HG03457 (cell line): ENCODE data around the gene KIF5A.
A peak's percentile ranks its signal among the peaks of the same experiment; 100 is the strongest.

Source experiments
- ATAC-seq: cut with Tn5 transposase; IDR thresholded peaks from one replicate; pipeline ENCODE4 v1.9.1; 2021; ENCODE audit warnings: moderate number of reproducible peaks; ENCODE audit not compliant: unreplicated experiment

KIF5A gene

DNA sequence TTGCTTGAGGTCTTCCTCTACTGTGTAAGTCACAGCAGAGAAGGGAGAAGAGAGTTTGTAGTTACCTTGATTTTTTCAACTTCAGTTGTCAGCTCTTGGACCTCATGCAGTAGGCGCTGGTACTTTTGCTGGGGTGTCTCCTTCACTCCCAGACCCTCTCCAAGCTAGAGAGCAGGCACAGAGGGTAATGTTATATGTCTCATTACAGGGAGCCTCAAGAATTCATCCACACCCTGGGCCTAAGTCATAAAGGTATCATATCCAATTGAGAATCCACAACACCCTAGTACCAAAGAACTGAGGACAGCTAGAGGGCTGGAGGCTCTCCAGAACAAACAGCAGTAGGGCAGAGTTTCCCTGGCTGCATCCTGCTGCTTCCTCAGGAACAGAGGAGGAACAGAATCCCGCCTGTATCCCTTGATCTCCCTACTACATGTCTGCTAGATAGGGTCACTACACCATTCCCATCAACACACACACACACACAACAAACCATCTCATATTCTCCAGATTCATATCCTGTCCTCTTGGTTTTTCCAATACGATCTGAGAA is 14.8 kb upstream of the KIF5A start:
- ATAC-seq = no peak

DNA sequence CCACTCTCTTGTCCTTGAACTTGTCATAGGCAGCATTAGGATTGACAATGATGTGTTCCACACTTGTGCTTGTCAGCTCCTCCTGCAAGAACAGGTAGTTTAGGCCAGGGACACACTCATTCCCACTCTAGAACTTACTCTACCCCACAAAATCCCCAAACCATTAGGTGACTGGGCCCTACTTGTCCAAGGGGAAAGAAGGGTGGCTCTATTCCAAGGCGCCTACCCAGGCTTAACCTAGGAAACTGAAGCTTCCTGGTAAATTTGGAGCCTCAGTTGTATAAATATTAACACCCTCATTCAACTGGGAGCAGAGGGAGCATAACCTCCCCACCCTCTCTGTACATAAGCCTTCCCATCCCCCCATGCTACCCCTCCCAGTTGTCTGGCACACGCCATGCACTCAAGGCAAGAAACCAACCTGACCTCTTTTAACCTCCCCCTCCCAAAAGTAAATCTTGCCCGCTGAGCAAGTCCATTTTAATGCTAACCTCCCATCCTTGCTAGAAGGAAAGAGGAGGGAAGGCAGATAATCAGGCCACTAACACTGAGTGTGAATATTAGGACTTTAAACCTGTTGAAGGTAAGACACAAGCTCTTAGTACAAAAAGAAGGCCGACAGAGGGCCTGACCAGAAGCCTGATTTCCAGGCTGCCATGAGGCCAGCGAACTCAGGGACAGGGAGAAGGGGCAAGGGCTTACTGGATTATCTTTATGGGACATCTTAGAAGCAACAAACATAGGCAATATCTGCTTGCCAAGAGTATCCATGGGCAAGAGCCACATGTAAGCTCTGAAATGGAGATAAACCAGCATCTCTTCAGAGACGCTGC is 13.9 kb upstream of the KIF5A start:
- no peak for ATAC-seq

DNA sequence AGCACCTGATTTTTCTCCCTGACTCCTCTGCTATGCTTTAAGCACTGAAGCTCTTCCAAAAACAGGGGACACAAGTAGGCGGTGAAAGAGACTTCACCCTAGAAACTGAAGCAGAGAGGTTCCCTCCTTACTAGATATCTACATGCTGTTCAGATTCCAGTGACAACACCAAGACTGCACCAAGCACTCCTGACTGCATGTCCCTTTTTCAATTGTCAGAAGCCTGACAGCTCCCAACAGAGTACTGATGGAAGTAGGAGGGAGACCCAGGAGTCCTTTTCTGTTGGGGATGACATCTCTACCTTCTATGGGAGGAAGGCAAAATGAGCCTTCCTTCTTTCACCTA is 13.3 kb upstream of the KIF5A start:
- no peak for ATAC-seq

DNA sequence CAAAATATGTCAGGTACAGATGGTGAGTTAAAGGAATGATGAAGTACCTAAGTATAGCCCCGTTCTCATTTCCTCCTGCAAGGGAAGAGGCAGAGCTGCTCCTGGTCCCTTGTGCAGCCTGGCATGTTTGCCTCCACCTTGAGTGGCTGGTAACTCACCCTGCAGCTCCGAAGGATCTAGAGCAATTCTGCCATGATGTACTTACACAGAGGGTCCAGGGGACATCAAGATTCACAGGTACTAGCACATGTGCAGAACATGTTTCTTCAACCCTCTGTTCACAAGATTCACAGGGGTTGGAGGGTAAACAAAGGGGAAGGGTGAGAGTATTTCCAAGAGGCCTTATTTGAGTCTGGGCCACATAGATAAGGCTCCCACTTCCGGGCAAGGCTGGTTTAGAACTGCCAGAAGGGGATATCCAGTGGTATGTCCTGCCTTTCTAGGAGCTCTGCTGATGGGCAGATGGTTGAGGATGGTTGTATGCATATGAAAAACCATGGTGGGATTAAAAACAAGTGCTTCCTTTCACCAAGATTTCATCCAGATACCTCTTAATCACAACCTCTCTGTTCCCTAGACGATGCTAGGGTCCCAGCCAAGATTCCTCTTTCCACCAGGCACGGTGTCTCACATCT is 10.6 kb upstream of the KIF5A start:
- no peak for ATAC-seq

DNA sequence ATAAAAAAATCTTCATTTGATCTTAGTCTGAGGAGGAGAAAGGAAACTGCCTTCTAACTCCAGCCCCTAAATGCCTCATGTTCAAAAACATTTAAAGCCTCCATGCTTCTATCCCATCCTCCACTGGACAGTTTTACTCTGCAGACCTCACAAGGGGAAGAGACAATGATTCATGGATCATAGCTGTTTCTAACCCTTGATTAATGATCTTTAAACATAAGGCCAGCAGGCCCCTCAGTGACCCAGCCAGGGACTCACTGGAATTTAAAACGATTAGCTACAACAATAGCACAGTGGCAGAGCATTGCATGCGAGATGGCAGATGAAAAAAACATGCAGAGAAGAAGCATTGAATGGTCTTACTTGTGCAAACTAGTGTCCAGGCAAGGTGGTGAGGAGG is 8.8 kb upstream of the KIF5A start:
- no peak for ATAC-seq

DNA sequence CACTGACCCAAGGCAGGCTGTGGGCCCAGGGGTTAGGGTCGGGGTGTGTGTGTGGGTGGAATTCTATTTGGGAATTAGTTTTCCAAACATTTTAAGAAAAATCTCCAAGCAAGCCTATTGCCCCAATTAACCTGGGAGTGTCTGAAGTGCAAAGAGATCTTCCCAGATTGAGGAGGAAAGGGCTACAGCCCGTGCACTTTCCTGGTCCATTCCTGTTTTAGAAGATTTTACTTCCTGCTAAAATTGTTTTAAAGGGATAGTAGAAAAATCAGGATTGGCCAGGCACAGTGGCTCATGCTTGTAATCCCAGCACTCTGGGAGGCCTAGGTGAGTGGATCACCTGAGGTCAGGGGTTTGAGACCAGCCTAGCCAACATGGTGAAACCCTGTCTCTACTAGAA is 8.1 kb upstream of the KIF5A start:
- ATAC-seq = no peak

DNA sequence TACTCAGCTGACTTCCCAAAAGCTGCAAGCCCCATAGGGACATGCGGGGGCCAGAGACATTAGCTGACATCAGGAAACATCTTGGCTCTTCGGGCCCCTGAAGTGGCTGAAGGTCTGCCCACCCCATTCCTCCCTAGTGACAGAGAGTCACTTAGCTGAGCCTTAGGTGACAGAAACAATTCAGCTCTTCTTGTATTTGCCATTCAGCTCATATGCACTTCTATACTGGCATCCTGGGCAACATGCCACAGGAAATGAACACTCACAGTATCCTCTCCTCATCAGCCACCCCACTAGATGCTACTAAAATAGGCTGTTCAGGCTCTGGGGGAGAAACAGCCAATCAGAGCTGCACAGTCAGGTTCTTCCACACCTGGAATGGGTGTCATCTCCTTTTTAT is 6.3 kb upstream of the KIF5A start:
- no peak for ATAC-seq

DNA sequence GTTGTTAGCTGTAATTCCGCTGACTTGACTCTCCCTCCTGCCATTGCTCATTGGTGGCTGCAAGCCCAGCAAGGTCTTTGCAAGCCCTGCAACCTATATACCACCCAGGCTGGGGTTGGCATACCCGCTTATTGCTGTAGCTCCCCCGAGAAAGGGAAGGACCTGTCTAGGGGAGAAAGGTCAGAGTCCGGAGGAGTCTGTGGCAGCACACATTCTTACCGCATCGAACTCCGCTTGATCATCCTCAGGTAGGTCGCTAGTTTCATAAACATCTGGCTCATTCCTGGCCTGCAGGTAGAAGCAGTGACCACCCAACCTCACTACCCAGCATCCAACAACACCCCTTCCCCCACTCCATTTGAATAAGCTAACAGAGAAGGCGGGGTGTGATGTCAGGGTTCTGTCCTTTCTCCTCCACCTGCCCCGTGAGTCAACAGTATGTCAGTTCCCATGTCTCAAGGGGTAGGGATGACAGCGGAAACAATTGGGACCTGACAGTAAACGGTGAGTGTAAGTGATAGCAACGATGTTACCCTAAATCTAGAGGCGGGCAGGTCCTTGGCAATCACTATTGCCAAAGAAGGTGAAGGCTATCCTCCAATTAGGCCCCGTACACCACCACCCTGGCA is 3.9 kb upstream of the KIF5A start:
- ATAC-seq = no peak

DNA sequence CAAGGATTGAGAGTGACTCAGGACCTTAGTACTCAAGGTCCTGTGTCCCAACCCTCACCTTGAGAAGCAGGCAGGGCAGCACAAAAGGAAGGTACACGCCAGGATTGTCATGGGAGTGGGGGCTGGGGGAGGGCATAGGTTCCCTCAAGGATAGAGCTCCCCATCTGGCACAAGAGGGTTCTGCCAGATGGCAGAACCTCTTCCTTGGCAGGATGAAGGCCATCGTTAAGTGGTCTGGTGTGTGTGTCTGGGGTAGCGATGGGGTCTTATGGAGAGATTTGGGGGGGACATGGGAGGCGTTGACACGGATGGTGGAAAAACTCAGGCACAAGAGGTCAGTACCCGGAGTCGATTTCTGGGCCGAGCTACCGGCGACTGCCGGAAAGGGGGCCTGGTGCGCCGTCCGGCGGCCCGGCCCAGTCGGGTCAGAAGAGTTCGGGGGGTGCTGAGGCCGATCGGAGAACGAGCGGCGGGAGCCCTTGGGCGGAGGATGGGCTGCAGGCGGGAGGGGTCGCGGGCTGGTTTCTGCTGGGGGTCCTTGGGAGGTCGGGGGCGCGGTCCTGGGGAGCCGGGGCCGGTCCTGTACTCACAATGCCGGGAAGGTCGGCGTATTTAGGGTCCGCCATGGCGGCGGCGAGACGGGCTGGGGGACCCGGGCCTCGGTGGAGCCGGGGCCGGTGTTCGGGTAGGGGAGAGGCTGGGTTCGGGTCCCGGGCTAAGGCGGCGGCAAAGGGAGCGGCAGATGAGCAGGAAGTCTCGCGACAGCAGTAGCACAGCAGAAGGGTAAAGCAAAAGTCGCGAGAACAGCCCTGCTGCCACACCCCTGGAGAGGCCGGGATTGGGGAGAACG is 3.2 kb upstream of the KIF5A start, which contains the start of gene DCTN2:
DCTN2 (minus strand) TSS at position 755 of the 850 bp plus-strand sequence; CDS start at position 626, 129 bp downstream.
- peak; percentile 96 for ATAC-seq

DNA sequence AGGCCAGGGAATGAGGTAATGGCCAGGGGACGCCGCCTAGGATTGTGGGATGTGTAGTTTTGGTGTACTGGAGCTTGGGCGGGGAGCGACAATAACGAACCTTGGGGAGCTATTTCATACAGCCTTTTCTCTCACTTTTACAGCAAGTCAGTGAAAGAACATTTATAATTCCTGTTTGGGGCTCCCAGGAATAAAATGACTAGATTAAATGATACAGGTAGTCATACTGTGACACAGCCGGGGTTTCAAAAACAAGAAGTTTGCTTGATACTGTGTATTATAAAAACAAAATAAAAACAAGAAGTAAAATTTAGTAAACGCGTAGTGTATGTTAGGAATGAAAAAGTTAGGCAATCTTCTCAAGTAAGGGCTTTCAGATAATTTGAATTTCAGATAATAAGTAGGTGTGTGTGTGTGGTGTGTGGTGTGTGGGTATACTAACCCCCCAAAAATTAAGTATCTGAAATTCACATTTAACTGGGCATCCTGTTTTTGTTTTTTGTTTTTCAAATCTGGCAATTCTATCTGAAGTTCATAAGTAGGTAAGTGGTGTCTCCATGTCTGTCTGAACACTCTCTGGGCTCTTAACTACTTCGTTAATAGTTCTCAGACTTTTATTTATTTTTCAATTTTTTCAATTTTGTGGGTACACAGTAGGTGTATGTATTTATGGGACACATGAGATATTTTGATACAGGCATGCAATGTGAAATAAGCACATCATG is 2.4 kb upstream of the KIF5A start:
- no peak for ATAC-seq

DNA sequence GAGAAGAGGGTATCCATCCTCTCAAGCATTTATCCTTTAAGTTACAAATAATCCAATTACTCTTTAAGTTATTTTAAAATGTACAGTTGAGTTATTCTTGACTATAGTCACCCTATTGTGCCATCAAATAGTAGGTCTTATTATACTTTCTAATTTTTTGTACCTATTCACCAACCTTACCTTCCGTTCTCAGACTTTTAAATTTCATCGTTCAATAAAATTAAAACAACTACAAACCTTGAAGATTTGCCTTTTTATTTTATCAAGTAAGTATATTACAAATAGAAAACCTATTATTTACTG is 1.9 kb upstream of the KIF5A start:
- ATAC-seq = no peak

DNA sequence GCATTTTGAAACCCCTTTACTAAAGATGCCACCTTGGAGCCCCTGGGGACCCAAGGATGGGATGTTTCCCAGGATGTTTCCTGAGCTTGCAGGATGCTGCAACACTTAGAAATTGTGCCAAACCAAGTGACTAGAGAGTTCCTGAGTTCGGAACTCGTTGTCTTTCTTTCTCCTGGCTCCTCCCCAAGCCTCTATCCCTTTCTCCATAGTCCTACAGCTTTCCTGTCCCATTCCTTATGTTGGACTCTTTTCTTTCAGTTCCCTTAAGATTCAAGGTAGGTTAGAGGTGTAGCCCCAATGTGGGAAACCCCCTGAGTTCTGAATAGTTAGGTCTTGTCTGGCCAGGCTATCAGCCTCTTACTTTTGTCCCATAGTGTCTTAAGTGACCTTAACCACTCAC is 1.4 kb upstream of the KIF5A start:
- ATAC-seq = no peak

DNA sequence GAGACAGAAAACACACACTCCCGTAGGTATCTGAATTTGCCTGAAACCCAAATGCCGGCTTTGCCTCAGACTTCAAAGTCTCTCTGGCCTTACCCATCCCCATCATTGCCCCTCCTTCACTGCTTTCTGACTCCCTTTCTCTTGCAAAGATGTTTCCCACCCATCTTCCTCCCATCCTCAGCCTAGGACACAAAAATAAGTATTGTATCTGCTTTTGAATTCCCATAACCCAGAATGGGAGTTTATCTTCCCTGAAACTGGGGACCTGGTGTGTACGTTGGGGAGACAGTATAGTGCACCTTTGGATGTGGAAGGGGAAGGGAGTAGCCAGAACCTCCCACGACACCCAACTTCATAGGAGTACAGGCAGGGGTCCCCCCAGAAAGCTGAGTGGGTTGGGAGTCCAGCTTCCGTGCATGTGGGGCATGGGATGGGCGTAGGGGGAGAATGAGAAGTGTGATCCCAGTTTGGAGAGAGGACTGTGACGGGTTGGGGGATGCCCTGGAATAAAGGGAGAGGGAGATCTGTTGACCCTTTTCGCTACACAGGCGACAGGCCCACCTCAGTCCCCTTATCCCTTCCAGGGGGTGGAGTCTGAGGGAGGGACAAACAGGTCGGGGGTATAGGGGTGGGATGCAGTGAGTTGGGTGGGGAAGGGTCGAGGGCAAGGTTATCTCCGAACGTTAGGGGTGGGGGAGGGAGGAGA is 488 bp upstream of the KIF5A start:
- no peak for ATAC-seq

DNA sequence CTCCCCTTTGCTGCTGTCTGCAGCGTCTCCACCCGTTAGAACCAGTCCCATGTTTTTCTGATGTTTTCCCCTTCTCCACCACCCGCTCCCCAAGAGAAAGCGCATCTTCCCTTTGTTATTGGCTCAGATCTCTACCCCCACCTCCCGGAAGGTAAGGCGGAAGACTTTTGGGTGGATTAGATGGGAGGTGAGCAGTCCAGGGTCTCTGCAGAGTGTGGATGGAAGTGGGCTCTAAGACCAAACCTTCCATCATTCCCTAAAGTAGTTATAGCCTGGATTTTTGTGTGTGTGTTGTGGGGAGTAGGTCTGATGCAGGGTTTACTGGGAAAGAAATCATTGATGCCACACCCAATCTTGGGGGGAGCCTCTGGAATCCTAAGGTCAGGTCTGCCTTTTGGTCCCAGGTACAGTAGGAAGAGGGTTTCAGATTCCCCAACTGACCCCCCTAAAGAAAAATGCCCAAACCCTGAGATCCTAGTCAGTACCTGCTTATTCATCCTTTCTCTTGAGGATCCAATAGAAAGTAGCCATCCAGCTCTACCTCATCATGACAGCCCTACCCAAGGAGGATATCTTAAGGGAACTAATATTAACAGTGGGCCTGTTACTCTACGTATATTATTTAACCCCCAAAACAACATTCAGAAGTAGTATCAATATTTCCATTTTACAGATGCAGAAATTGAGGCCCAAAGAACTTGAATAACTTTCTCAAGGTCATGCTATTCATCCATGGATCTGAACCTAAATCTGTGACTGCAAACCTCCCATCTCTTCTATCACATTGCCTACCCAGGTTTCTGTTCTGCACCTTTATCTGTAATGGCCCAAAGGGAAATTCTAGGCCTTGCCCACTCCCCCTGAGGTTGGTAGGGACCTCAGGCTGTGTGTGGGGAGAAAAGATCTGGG is 1.1 kb downstream of the KIF5A start:
- no peak for ATAC-seq

DNA sequence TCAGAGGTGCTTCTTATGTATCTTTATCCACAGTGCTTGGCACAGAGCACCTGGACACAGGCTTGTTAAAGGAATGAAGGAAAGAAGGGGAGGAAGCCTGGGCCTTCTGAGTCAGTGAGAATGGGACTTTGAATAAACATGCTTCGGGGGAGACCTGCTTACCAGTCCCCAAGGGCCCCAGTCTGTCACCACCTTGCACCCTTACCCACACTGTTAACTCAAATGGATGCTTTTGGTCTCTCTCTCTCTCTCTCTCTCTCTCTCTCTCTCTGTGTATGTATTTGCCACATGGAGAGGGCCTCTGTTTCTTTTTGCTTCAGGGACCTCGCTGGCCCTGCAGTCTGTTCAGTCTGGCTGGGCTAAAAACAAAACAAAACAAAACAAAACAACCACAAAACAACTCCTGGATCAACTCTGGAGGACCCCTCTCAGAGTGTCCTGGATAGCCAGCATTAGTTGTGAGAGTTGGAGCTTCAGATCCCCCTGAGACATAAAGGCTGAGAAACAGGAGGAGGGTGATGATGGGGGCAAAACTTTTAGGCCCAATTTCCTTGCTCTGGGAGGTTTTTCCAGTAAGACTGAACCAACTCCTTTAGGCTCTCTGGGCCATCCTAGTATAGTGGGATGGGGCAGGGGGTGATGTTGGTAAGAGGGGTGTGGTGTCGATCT is 1.9 kb downstream of the KIF5A start:
- ATAC-seq = no peak

DNA sequence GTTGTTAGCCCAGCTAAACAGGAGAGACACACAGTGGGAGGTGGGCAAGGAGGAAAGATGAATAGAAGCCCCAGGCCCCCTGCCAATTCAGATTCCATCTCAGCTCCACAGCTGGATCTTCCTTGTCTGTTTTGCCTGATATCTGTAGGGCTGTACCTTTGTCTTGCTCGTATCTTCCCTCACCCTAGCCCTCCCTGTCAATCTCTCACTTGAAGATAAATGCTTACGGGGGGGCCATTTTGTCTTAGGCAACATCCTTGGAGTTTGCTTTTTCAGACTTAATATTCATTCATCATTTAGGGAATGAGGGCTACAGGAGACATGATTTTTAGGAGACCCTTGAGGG is 2.4 kb downstream of the KIF5A start:
- ATAC-seq = no peak

DNA sequence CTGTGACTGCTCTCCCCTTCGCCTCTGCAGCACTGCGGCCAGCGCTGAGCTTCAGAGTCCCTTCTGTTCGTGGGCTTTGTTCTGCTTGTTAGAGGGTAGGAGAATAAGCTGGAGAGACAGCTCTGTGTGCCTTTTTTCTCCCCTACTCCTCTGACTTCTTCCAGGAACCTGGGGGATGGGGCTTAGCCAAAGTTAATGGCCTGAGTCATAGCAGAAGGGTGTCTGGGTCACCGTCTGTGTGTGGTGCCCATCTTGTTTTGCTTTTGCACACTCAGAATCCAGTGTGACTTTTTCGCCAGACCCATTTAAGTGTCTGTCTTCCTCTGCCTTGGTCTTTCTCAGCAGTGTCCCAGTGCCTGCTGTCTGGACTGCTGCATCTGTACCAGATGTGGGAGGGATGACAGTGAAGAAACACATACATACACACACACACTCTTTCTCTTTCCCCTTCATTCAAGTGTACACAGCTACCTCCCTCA is 3.0 kb downstream of the KIF5A start:
- ATAC-seq = no peak
